Prostate gland (tissue), 2 donors: Measurements from ENCODE around the gene RC3H2. TPM values are rescaled to one million over a fixed set of nuclear protein-coding genes. Genes with fewer than 3 reads are reported as not detected.
A peak's percentile ranks its signal among the peaks of the same experiment; 100 is the strongest.

Experiments
- DNase-seq: peaks from one replicate; pipeline ENCODE4 v3.0.0-alpha.2; 2019; ENCODE audit warnings: low spot score
- H3K27ac ChIP-seq, 2 donors: fragments of 200-600 bp; sonication (generic); 2 replicates each; pipeline ENCODE4 v1.5.1; 2017 to 2019
- H3K27me3 ChIP-seq: fragments of 200-600 bp; sonication (generic); replicated peaks from 2 replicates; pipeline ENCODE4 v1.5.1; 2019; ENCODE audit not compliant: insufficient read depth
- H3K36me3 ChIP-seq, 2 donors: fragments of 200-600 bp; sonication (generic); 1 replicate in 1 of 2; 2 replicates in 1 of 2; pipeline versions ENCODE4 v1.5.1 to v1.8.1; 2017 to 2019
- H3K4me1 ChIP-seq: fragments of 200-600 bp; sonication (generic); replicated peaks from 2 replicates; pipeline ENCODE4 v1.5.1; 2019
- H3K4me3 ChIP-seq, 2 donors: fragments of 200-600 bp; sonication (generic); 2 replicates each; pipeline ENCODE4 v1.5.1; 2017 to 2019
- H3K9me3 ChIP-seq: fragments of 200-600 bp; sonication (generic); 2 replicates; pipeline ENCODE4 v1.5.1; 2017
- CTCF ChIP-seq, 4 experiments: fragments of 200-600 bp in 2 of 4; fragments of 450-650 bp in 2 of 4; sonication (generic) in 2 of 4; IDR thresholded peaks; 1 replicate in 3 of 4; 2 replicates in 1 of 4; pipeline ENCODE4 v1.5.1; 2016 to 2019; ENCODE audit warnings: antibody characterized with exemption in 4 of 4, mild to moderate bottlenecking in 2 of 4, moderate library complexity in 2 of 4
- POLR2A ChIP-seq: fragments of 450-650 bp; IDR thresholded peaks from one replicate; pipeline ENCODE4 v1.6.1; 2016; ENCODE audit warnings: antibody characterized with exemption, mild to moderate bottlenecking
- POLR2AphosphoS5 ChIP-seq: sonication (generic); formaldehyde crosslinking; IDR thresholded peaks from one replicate; pipeline ENCODE4 v1.6.1; 2017; ENCODE audit warnings: antibody characterized with exemption
- WGBS: methylation state at CpG from one replicate; pipeline ENCODE4 v1.1.5; 2018; 5-methylcytosine and 5-hydroxymethylcytosine counted together
- intact Hi-C: fragments of 100-400 bp; cut with DNase I; formaldehyde crosslinking; loops from one replicate; pipeline ENCODE4 v1.14.2; 2022
- total RNA-seq, 2 donors: library from RNA; depleted of rRNA; stranded (reverse); fragments of >200 nt; gene quantifications; one replicate each; pipeline ENCODE4 v1.1.0, GENCODE V29; 2016

Gene RC3H2
- total RNA-seq, 2 donors from 2014 or later: 25.8 to 47.9 TPM

- Histone ChIP-seq H3K36me3 (no peaks in the 10 kb centered on the region), H3K27ac (peak within 1 kb of the TSS; percentile 98 to 99), H3K4me3 (peak within 1 kb of the TSS; percentile 83 to 91), H3K9me3 (no peaks in the 10 kb centered on the region), H3K27me3 (no peaks in the 10 kb centered on the region), H3K4me1 (peaks cover 6% of the 10 kb centered on the region)
- WGBS: under 1% methylated on average over 47 of the region's 54 CpGs
- TF ChIP-seq POLR2AphosphoS5 (peak; percentile 78), POLR2A (peak; percentile 82), CTCF (IDR thresholded peaks at IDR 0.05) (peak in 1 of 4 experiments; percentile 2)
- intact Hi-C loops: loop anchor here (5.0 kb wide), 1 partner anchor 34 kb away; the partner anchor contains the start of gene RC3H2
- DNase-seq: peak; percentile 99
Observed at GRCh38 chr9:122940749-122941581, 35.8 kb upstream of the RC3H2 start, which contains the start of gene RABGAP1. Gene RABGAP1, plus strand, starts transcription at chr9:122941020. Its CDS starts 16,040 bp downstream, at chr9:122957060.

DNA sequence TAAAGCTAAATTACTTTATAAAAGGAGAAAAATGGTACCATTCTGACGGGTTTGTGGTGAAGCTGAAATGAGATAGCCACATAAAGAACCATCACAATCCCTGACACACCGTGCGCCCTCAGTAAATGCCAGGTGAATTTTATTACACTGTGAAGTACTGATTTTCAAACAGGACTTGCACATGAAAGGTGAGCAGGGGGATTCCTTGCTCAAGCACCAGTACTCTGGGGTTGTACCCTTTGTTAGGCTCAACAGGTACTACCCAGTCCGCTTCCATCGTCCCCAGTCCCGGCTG is 35.2 kb upstream of the RC3H2 start:
- H3K4me3 ChIP-seq: peak overlapping the region; percentile 83 to 91
- TF ChIP-seq POLR2A (no peak), CTCF (IDR thresholded peaks at IDR 0.05) (no peak), POLR2AphosphoS5 (no peak)
- peaks cover 5% of the 10 kb centered on the region for H3K4me1 ChIP-seq
- H3K36me3 ChIP-seq: no peaks in the 10 kb centered on the region
- intact Hi-C loops: loop anchor here (5.0 kb wide), 1 partner anchor 33 kb away; the partner anchor contains the start of gene RC3H2
- H3K9me3 ChIP-seq: no peaks in the 10 kb centered on the region
- H3K27me3 ChIP-seq: no peaks in the 10 kb centered on the region
- WGBS: 16% methylated on average over 6 of the region's 6 CpGs
- peak overlapping the region; percentile 98 to 99 for H3K27ac ChIP-seq
- DNase-seq: no peak

DNA sequence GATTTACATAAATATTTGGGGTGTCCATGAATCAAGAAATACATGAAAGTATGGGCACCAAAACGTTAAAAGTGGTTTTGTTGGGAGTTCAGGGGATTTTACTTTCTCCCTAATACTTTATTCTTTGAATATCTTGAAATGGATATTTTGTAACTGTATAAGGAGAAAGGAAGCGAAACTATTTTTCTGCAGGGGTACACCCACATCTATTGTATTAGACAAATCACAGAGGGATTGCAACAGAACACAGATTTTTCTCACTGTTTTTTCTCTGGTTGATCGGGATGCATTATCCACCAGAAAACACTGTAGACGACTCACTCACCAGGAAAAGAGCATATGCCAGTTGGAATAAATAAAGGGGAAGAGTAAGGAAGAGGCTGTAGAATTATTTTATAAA is 34.4 kb upstream of the RC3H2 start:
- Histone ChIP-seq H3K4me1 (peaks cover 5% of the 10 kb centered on the region), H3K4me3 (no peak overlapping the region), H3K27ac (no peak overlapping the region), H3K9me3 (no peaks in the 10 kb centered on the region), H3K27me3 (no peaks in the 10 kb centered on the region), H3K36me3 (no peaks in the 10 kb centered on the region)
- no peak for DNase-seq
- WGBS: 89% methylated on average over 4 of the region's 4 CpGs
- intact Hi-C loops: no loop called here
- TF ChIP-seq POLR2A: no peak
- no peak for TF ChIP-seq CTCF (IDR thresholded peaks at IDR 0.05)
- TF ChIP-seq POLR2AphosphoS5: no peak

- intact Hi-C loops: no loop called here
- no peaks in the 10 kb centered on the region for H3K27me3 ChIP-seq
- no peaks in the 10 kb centered on the region for H3K9me3 ChIP-seq
- 87% methylated on average over 1 of the region's 1 CpG for WGBS
- peaks cover 7% of the 10 kb centered on the region for H3K4me1 ChIP-seq
- no peak overlapping the region for H3K4me3 ChIP-seq
- no peak overlapping the region for H3K27ac ChIP-seq
- DNase-seq: no peak
- no peaks in the 10 kb centered on the region for H3K36me3 ChIP-seq
- no peak for TF ChIP-seq CTCF (IDR thresholded peaks at IDR 0.05)
- no peak for TF ChIP-seq POLR2AphosphoS5
- TF ChIP-seq POLR2A: no peak
Observed at GRCh38 chr9:122936883-122937282, 31.7 kb upstream of the RC3H2 start.

DNA sequence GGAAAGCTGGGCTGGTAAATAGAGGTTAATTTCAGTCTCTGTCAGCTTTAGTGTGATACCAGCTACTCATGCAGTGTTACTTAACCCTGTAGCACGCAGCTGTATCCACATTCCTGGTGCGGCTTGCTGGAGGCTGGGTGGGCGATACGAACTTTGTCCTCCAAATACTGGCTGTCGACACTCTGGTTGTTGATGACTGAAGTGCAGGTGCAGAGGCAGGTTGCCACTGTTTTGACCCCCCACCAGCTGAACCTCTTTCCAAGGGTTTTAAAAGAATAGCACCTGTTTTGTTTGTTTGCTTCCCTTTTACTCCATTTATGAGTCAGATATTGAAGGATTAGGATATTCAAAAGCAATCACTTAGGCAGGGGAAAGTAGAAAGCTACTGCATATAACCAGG is 31.3 kb upstream of the RC3H2 start:
- no peaks in the 10 kb centered on the region for H3K27me3 ChIP-seq
- H3K27ac ChIP-seq: no peak overlapping the region
- intact Hi-C loops: no loop called here
- no peak for TF ChIP-seq CTCF (IDR thresholded peaks at IDR 0.05)
- TF ChIP-seq POLR2AphosphoS5: no peak
- no peak for TF ChIP-seq POLR2A
- H3K4me1 ChIP-seq: peaks cover 7% of the 10 kb centered on the region
- 90% methylated on average over 5 of the region's 5 CpGs for WGBS
- H3K9me3 ChIP-seq: no peaks in the 10 kb centered on the region
- H3K36me3 ChIP-seq: no peaks in the 10 kb centered on the region
- DNase-seq: no peak
- H3K4me3 ChIP-seq: no peak overlapping the region
